Anterior cingulate cortex (tissue), 58 donors: Measurements from ENCODE around the gene MAP3K6.
A peak's percentile ranks its signal among the peaks of the same experiment; 100 is the strongest.
"Not testable (repeated sequence)": the region's sequence is repeated elsewhere in the genome, so short reads cannot be mapped to it uniquely, and the experiment has no call there.

Source experiments
- DNase-seq, 58 donors: peaks; one replicate each; lab custom pipeline; 2025; lab: John Stamatoyannopoulos, UW

The MAP3K6 gene, protein sequence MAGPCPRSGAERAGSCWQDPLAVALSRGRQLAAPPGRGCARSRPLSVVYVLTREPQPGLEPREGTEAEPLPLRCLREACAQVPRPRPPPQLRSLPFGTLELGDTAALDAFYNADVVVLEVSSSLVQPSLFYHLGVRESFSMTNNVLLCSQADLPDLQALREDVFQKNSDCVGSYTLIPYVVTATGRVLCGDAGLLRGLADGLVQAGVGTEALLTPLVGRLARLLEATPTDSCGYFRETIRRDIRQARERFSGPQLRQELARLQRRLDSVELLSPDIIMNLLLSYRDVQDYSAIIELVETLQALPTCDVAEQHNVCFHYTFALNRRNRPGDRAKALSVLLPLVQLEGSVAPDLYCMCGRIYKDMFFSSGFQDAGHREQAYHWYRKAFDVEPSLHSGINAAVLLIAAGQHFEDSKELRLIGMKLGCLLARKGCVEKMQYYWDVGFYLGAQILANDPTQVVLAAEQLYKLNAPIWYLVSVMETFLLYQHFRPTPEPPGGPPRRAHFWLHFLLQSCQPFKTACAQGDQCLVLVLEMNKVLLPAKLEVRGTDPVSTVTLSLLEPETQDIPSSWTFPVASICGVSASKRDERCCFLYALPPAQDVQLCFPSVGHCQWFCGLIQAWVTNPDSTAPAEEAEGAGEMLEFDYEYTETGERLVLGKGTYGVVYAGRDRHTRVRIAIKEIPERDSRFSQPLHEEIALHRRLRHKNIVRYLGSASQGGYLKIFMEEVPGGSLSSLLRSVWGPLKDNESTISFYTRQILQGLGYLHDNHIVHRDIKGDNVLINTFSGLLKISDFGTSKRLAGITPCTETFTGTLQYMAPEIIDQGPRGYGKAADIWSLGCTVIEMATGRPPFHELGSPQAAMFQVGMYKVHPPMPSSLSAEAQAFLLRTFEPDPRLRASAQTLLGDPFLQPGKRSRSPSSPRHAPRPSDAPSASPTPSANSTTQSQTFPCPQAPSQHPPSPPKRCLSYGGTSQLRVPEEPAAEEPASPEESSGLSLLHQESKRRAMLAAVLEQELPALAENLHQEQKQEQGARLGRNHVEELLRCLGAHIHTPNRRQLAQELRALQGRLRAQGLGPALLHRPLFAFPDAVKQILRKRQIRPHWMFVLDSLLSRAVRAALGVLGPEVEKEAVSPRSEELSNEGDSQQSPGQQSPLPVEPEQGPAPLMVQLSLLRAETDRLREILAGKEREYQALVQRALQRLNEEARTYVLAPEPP (N-terminal part only)

DNA sequence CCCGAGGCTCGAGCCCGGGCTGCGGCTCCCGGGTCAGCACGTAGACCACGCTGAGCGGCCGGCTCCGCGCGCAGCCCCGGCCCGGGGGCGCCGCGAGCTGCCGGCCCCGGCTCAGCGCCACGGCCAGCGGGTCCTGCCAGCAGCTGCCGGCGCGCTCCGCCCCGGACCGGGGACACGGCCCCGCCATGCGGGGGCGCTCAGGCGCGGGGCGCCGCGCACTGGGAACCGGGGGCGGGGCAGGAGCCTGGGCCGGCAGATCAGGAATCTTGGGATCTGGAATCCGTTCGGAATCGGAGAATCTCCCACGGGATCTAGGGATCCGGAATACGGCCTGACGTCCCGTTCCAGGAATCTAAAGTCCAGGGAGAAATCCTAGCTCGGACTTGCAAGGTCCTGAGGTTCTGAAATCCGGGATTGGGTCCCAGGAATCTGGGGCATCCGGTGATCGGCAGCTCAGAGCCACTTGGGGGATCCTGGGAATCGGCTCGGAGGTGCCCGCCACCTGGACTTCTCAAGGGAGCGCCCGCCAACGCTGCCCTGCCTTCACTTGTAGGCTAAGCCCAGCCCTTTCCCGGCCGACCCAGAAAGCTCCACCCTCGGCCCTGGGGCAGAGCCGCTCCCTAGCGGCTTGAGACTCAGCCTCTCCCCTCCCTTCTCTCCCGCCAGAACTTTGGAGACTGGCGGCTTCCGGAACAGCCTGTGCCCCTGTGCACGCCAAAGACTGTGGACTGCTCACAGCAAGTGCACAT lies at the start of gene MAP3K6:
Gene MAP3K6, minus strand, starts transcription at position 551 of the 749 bp plus-strand sequence. Its CDS starts 364 bp downstream, at position 187.
- DNase-seq = peak in 47 of 58 donors; percentile 9 to 76 (median 41)

DNA sequence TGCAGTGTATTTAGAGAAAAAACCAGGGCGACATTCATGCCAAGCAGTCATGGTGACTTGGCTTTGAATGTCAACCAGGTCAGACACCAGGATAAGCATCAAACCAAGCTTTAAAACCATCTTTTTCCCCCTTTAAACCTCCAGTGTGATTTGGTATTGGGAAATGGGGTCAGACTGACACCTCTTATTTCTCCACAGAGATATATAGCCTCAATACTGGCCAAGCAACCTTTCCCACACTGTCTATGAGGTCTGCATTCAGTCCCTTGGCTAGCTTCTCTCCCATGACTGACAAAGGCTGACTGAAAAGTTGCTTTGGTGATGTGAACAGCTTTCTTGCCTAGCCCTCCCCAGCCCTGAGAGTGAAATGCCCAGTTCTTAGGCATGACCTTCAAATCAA lies 47.3 kb upstream of the MAP3K6 start:
- no peak for DNase-seq

DNA sequence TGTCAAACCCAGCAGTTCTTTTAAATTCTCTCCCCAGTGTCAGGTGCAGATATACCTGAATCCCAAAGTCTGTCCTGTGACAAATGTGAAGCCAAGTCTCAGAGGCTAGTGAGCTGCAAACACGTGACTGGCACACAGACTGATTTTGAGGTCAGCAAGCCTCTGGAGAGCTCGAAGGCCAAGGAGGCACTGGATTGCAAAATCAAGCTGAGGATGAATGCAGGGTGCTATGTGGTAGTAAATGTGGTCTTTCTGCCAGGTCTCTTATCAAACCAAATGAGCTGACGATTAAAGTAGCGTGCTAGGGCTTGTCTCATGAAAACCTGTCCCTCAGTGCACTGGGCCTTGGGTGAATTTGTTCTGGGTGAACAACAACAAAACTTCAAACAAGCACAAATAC lies 46.2 kb upstream of the MAP3K6 start:
- no peak for DNase-seq

DNA sequence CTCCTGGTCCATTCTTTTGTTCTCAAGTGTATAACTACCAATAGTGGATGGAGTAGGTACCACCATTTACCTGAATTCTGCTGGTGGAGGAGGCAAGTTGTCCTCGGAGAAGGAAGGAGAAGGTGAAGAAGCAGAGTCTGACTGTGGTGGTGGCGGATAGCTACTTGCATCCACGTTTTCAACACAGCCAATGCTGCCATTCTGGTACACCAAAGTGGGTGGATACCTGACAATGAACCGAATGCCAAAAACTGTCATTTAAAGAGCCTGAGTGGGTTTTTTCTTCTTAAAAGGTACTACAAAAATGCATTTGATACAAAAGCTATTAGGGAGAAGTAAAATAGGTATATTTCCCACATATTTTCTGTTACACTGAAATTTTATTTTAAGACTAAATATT lies 45.7 kb upstream of the MAP3K6 start:
- DNase-seq = no peak

DNA sequence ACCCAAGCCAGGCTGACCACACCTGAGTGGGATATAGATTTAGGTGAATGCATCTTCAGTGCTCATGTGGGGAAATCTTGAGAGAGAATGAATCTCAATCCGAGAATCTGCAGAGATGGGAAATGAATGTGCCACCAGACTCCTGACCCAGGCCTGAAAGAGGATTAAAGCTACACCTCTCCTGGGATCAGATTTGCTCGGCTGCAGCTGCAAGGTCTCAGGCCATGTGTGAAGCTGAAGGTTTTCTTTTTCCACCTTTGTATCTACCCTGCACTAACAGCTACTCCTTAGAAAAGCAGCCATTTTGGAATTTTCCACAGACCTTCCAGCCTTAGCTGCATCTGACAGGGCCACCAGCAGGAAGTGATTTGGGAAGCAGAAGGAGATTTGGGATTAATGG lies 43.9 kb upstream of the MAP3K6 start:
- no peak for DNase-seq

DNA sequence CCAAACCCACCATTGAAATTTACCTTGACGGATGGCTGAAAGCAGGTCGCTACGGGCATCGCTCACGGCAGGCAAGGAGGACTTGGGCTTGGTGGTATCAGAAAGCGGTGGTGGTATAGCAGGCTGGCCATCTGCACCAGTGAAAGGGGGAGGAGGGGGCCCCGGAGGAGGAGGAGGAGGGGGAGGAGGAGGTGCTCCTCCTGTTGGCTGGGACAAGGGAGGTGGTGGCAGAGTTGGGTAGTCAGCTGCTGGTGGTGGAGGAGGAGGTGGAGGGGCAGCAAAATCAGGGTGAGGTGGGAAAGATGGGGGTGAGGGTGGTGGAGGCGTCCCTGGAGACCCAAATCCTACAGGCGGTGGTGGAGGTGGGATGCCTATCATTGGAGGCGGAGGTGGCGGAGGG lies 42.9 kb upstream of the MAP3K6 start:
- DNase-seq = no peak

DNA sequence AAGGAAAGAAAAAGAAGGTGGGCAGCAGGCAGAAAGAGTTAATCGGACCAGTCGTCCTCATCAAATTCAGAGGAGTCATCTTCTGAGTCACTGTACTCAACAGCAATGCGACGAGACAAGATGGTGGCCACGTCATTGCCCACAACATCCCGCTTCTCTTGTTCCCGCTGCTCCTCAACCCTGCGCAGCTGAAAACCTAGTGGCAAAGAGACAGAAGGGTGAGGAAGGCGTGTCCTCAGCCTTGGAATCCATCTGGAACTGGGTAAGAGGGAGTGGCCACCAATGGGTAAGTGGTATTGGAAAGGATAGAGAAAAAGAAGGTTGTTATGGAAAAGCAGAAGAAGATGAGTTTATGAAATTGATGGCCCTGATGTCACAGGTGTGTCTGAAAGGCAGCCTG lies 41.4 kb upstream of the MAP3K6 start:
- DNase-seq = no peak

DNA sequence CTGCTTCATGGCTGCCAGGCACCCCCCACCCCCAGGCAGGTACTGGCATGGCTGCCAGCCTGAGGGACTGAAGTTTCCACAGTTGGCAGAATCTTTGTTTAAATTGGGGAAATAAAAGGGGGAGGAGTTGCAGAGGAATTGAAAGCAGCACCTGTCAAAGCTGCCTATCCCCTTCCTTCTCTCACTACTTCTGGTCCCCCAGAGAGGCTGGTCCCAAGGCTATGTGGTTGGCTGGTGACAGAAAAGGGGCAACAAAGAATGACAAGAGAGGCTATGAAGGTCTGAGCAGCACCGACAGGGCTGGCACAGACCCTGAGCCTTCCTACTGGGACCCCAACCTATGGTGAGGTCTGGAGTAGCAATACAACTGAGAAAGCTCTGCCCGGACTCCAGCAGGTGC lies 40.0 kb upstream of the MAP3K6 start:
- DNase-seq = not testable (repeated sequence)

DNA sequence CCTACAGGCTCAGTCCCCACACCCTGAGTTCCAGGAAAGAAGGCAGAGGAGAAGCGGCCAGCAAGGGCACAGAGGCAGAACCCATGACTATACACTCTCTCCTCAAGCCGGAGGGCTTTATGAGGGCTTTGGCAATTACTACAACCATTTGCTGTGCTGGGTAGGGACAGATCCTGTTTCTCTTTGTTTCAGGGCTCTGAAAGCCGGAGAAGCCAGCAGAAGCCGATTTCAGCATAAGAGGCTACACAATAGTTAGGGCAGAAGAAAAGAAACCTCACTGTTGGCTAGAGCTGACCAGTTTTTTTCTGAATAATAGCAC lies 39.6 kb upstream of the MAP3K6 start:
- peak in 11 of 58 donors; percentile 24 to 74 (median 31) for DNase-seq

DNA sequence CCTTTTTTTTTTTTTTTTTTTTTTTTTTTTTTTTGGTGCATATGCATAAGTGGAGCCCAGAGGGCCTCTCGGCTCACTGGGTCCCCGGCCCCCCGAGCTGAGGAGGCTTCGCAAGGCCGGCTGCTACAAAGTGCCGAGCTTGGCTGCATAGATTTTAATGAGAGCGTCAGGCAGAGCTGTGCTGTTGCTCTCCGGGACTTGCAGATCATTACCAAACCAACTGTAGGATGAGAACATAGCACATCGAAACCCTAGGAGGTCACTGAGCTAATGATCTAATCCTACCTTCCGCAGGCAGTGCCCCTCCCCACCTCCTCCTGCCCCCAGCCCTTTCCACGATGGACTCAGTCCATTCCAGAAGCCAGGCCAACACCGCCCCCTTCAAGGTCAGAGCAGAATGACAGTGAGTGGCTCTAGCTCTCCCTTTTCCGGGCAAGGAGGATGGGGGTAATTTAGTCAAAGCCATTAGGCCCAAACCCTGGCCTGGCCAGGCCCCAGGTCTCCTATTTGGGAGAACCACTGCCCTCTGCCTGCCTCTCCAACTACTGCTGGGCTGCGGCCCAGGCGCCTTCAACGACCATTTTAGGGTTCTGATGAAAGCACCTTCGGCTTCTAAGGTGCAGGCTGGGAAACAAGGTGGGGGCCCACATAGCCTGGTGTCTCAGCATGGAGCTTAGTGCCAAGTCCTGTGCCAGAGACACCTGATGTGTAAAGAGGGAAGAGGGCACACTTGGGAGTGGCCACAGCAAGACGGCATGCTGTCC lies 39.0 kb upstream of the MAP3K6 start:
- peak in 4 of 58 donors; percentile 19 to 74 (median 56) for DNase-seq

DNA sequence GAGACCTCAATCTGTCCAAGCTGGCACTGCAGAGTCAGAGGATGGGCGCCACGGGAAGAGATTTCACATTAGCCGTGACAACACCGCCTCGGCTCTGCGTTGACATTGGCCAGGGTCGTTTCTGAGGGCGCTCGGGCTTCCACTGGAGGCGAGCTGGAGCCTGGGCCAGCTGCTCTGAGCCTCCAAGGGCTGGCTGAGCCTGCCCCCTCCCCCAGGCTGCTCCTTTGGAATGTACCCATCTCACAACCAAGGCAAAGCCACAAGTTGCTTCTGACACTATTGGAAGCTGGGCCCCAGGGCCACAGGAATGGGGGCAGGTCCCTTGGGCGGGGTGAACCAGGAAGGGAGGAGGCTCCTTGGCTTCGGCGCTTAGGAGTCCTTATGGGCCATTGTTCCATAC lies 38.3 kb upstream of the MAP3K6 start:
- peak in 3 of 58 donors; percentile 14 to 34 (median 14) for DNase-seq

DNA sequence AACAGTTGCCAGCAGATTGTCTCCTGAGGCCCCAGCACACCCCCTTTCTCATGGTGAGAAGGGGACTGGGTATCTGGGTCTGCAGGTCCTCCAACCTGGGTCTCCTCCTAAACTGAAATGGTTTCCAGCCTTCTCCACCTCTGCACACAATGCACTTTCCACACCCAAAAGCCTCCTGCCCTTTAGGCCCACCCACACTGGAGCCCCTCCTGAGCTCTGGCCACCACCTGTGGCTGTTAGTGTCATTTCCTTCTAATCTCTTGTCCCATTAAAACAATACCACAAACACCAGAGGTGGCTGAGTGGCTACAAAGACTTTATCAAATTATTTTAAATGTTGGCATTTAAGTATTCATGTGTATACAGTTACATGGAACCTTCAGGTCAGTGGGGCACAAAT lies 37.2 kb upstream of the MAP3K6 start:
- no peak for DNase-seq

DNA sequence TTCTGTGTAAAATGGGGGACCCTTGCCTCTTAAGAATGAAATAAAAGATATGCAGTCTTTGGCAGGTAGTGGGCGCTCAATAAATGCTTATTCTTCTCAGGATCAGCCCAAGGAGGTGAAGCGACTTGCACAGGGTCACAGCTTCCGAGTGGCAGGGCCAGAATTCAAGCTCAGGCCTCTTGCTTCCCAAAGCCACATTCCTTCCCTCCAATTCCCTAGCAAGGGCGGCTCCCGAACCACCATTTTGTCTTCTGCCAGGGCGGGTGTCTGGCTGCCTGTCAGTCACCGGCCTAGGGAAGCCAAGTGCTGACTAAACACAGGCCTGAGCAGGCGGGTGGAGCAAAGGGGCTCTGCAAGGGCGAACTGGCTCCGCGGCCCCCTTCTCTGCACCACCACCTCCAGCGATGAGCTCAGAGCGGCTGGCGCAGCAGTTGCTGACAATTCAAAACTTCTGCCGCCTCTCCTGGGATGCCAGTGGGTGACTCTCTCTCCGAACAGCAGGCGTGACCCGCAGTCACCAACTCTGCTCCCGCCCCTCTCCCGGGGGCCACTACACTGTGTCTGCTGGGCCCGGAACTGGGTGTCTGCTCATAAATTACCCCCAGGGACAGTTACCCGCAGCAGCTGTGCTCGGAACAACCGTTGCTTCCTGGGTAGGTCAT lies 36.4 kb upstream of the MAP3K6 start:
- peak in 14 of 58 donors; percentile 11 to 53 (median 20) for DNase-seq

DNA sequence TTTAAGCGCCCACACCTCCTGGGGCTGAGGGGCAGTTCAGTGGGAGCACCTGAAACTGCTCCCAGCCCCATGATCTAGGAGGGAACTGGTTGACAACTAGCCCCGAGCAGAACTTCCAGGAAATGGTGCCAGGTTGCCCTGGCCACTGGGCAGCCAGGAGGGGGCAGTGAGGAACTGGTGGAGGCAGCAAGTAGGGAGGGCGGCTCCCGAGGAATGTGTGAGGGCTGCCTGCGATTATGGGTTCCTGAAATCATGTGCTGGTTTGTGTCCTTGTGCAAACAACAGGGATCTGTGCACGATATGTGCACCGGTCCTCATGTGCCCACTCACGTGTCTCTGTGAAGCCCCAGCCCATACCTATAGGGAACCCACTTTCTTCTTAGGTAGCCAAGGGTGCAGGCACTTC lies 35.6 kb upstream of the MAP3K6 start:
- DNase-seq = peak in 48 of 58 donors; percentile 19 to 83 (median 54)

DNA sequence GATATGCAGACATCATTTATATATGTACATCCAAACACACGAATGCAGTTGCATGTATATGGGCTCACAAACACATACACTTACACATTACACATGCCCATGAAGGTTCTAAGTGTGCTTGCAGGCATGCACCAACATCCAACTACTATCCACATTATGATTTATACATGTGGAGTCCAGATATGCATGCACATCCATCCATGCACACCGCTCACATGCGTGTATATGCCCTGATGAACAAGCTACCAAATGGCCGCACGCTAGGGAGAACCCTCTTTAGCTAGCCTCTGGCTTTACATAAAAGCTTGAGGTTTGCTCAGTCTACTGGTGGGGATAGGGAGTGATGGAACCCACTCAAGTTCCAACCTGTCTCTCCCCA lies 34.2 kb upstream of the MAP3K6 start:
- no peak for DNase-seq

DNA sequence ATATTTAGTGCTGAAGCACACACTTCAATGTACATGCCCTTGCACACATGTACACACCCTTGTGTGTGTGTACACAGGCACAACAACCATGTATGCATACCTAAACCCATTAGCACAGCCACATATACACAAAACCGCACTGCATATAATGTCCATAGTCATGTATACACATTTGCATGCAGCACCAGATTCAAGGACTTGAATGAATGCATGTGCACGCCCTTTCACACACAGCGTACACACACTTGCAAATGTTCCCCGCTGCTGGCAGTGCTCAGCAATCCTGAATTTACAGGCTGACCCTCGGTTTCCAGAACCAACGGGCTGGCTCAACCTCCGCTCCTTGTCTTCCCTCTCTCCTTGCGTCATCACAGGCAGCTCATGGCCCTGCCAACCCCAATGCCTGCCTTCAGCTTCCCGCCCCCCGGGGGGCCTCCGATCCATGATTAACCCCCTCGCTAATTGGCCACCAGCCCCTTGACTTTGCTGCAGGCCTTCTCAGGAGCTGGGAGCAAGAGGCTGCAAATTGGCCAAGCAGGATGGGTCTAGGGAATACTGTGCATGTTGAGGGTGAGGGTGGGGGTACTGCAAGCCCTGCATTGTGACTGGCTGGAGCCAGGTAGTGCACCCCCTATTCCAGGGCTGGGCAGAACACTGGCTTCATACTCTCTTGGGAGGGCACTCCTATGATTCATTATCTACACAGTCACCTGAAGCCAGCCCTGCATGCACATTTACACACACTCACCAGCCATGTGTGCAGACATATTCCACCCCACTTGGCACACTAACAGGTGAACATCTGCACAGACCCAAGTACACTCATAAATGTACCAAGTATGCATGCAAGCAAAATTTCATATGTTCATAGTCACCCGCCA lies 33.6 kb upstream of the MAP3K6 start:
- DNase-seq = no peak

DNA sequence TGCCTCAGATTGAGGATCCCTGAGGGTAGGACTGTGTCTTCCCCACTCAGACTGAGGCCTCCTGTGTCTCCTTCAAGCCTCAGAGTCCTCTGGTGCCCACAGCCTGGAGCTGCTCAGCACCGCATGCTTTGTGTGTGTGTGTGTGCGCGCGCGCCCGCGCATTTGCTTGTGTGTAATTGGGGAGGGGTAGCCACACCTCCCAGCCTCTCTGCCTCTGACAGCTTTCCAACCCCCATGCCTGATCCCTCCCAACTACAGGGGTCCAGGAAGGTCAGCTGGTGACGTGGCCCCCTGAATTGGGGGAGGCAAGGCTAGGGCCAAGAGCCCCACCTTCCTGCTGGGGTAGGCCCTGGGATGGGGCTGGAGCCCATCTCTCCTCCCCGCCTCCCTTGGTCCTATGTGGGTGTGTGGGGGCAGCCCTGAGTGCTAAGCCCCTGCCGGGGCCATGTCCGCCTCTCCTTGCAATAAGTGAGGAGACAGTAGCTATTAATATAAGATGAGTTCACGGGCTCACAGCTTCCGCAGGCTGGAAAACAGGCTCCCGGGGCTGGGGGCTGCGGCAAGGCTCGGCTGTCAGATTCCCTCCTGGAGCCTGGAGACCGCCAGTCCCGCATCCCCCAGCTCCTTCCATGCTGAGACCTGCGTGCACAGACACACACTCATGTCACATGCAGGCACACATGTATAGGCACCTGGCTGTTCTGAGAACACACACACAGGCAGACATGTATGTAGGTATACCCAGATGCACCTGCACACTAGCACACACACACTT lies 32.7 kb upstream of the MAP3K6 start:
- DNase-seq = peak in 1 of 58 donors; percentile 30
